Neuron (in vitro differentiated cells): ENCODE results near the gene ATP6V1D.
"Not testable (repeated sequence)": the region's sequence is repeated elsewhere in the genome, so short reads cannot be mapped to it uniquely, and the experiment has no call there.

Source experiments
- H2AFZ ChIP-seq: one replicate; pipeline ENCODE4 v1.6.1; 2013; ENCODE audit warnings: low read depth, mild to moderate bottlenecking, inconsistent platforms, low read length, moderate library complexity
- H3K27me3 ChIP-seq: one replicate; pipeline ENCODE4 v1.6.1; 2013; ENCODE audit warnings: low read length; ENCODE audit not compliant: insufficient read depth
- H3K36me3 ChIP-seq: one replicate; pipeline ENCODE4 v1.6.1; 2013; ENCODE audit warnings: low read length; ENCODE audit not compliant: insufficient read depth
- H3K4me1 ChIP-seq: one replicate; pipeline ENCODE4 v1.6.1; 2013; ENCODE audit warnings: low read length; ENCODE audit not compliant: insufficient read depth
- H3K4me3 ChIP-seq: 2 replicates; pipeline ENCODE4 v1.5.1; 2013; ENCODE audit warnings: mild to moderate bottlenecking, low read length, moderate library complexity
- H3K9me3 ChIP-seq: one replicate; pipeline ENCODE4 v1.6.1; 2013; ENCODE audit warnings: low read length

The ATP6V1D gene

GRCh38 chr14:67359775-67360469, at the start of gene ATP6V1D, which contains the start of gene EIF2S1:
TSS of gene ATP6V1D (minus strand) at chr14:67359804. CDS start at chr14:67359698, 106 bp downstream.
TSS of gene EIF2S1 (plus strand) at chr14:67360328. CDS start at chr14:67364768, 4,440 bp downstream.
- peak within 1 kb of the TSS; percentile 48 for H2AFZ ChIP-seq
- H3K36me3 ChIP-seq, result peaks cover 6% of the 10 kb centered on the region
- H3K27me3 ChIP-seq, result no peaks in the 10 kb centered on the region
- peak within 1 kb of the TSS; percentile 88 for H3K4me3 ChIP-seq
- H3K4me1 ChIP-seq, result peaks cover 42% of the 10 kb centered on the region
- no peaks in the 10 kb centered on the region for H3K9me3 ChIP-seq

- H3K36me3 ChIP-seq, H3K9me3 ChIP-seq, H3K4me1 ChIP-seq, H2AFZ ChIP-seq, H3K4me3 ChIP-seq, H3K27me3 ChIP-seq: not testable (repeated sequence)
Observed at GRCh38 chr14:67408122-67408801, 48.7 kb upstream of the ATP6V1D start.

GRCh38 chr14:67405771-67406170, 46.2 kb upstream of the ATP6V1D start:
- no peaks in the 10 kb centered on the region for H3K36me3 ChIP-seq
- H3K9me3 ChIP-seq, result no peaks in the 10 kb centered on the region
- H3K27me3 ChIP-seq, result no peaks in the 10 kb centered on the region
- H2AFZ ChIP-seq, result no peak overlapping the region
- no peaks in the 10 kb centered on the region for H3K4me1 ChIP-seq
- no peak overlapping the region for H3K4me3 ChIP-seq

- no peak overlapping the region for H3K4me3 ChIP-seq
- no peak overlapping the region for H2AFZ ChIP-seq
- H3K4me1 ChIP-seq, result no peaks in the 10 kb centered on the region
- no peaks in the 10 kb centered on the region for H3K36me3 ChIP-seq
- no peaks in the 10 kb centered on the region for H3K27me3 ChIP-seq
- H3K9me3 ChIP-seq, result no peaks in the 10 kb centered on the region
Observed at GRCh38 chr14:67400434-67400833, 40.8 kb upstream of the ATP6V1D start.

GRCh38 chr14:67397536-67397935, 37.9 kb upstream of the ATP6V1D start:
- Histone ChIP-seq H3K27me3 (no peaks in the 10 kb centered on the region), H2AFZ (no peak overlapping the region), H3K9me3 (no peaks in the 10 kb centered on the region), H3K36me3 (no peaks in the 10 kb centered on the region), H3K4me3 (no peak overlapping the region), H3K4me1 (no peaks in the 10 kb centered on the region)

GRCh38 chr14:67396381-67396970, 36.9 kb upstream of the ATP6V1D start:
- no peaks in the 10 kb centered on the region for H3K36me3 ChIP-seq
- no peaks in the 10 kb centered on the region for H3K4me1 ChIP-seq
- H3K27me3 ChIP-seq, result no peaks in the 10 kb centered on the region
- H3K9me3 ChIP-seq, result no peaks in the 10 kb centered on the region
- H3K4me3 ChIP-seq, result no peak overlapping the region
- H2AFZ ChIP-seq, result no peak overlapping the region

- Histone ChIP-seq H3K36me3 (no peaks in the 10 kb centered on the region), H3K27me3 (no peaks in the 10 kb centered on the region), H3K4me1 (no peaks in the 10 kb centered on the region), H2AFZ (no peak overlapping the region), H3K9me3 (no peaks in the 10 kb centered on the region), H3K4me3 (no peak overlapping the region)
Observed at GRCh38 chr14:67395876-67396189, 36.2 kb upstream of the ATP6V1D start.

GRCh38 chr14:67395086-67395875, 35.7 kb upstream of the ATP6V1D start:
- Histone ChIP-seq H3K27me3 (no peaks in the 10 kb centered on the region), H2AFZ (no peak overlapping the region), H3K4me3 (no peak overlapping the region), H3K36me3 (no peaks in the 10 kb centered on the region), H3K9me3 (no peaks in the 10 kb centered on the region), H3K4me1 (no peaks in the 10 kb centered on the region)

GRCh38 chr14:67393689-67394088, 34.1 kb upstream of the ATP6V1D start:
- Histone ChIP-seq H3K4me1 (no peaks in the 10 kb centered on the region), H2AFZ (no peak overlapping the region), H3K27me3 (no peaks in the 10 kb centered on the region), H3K4me3 (no peak overlapping the region), H3K9me3 (no peaks in the 10 kb centered on the region), H3K36me3 (no peaks in the 10 kb centered on the region)

GRCh38 chr14:67392800-67393199, 33.2 kb upstream of the ATP6V1D start:
- H3K36me3 ChIP-seq, result no peaks in the 10 kb centered on the region
- H3K4me3 ChIP-seq, result no peak overlapping the region
- no peak overlapping the region for H2AFZ ChIP-seq
- H3K9me3 ChIP-seq, result no peaks in the 10 kb centered on the region
- H3K4me1 ChIP-seq, result no peaks in the 10 kb centered on the region
- no peaks in the 10 kb centered on the region for H3K27me3 ChIP-seq

GRCh38 chr14:67392123-67392522, 32.5 kb upstream of the ATP6V1D start:
- no peaks in the 10 kb centered on the region for H3K27me3 ChIP-seq
- H3K36me3 ChIP-seq, result peaks cover under 1% of the 10 kb centered on the region
- no peak overlapping the region for H3K4me3 ChIP-seq
- no peak overlapping the region for H2AFZ ChIP-seq
- H3K9me3 ChIP-seq, result no peaks in the 10 kb centered on the region
- H3K4me1 ChIP-seq, result no peaks in the 10 kb centered on the region

- H2AFZ ChIP-seq, result no peak overlapping the region
- no peak overlapping the region for H3K4me3 ChIP-seq
- H3K27me3 ChIP-seq, result no peaks in the 10 kb centered on the region
- no peaks in the 10 kb centered on the region for H3K4me1 ChIP-seq
- peaks cover 4% of the 10 kb centered on the region for H3K36me3 ChIP-seq
- no peaks in the 10 kb centered on the region for H3K9me3 ChIP-seq
Observed at GRCh38 chr14:67391268-67391667, 31.7 kb upstream of the ATP6V1D start.
